ENCODE measurements around the gene ADAR.

Gene ADAR

DNA sequence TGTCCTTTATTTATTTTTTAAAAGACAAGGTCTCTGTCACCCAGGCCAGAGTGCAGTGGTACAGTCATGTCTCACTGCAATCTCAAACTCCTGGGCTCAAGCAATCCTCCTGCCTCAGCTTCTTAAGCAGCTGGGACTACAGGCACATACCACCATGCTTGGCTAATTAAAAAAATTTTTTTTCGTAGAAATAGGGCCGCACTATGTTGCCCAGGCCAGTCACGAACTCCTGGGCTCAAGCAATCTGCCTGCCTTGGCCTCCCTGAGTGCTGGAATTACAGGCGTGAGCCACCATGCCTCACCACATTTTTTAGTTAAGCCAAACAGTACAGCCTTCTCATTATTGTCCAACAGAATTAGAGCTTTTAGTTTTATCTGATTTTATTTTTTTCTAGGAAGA is 7.4 kb upstream of the ADAR start:
- no peak for DNase-seq (ENCODE audit: low read depth)

DNA sequence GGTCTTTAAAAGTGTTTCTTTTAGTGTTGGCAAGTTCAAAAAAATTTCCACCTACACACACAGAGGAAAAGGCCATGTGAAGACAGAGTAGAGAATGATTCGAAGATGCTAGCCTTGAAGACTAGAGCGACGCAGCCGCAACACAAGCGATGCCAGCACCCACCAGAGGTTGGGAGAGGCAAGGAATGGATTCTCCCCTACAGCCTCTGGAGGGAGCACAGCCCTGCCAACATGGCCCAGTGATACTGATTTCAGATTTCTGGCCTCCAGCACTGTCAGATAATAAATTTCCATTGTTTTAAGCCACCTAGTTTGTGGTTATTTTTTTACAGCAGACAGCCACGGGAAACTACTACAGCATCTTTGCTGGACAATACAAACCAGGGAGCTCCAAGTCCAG is 6.9 kb upstream of the ADAR start:
- no peak for DNase-seq (ENCODE audit: low read depth)

DNA sequence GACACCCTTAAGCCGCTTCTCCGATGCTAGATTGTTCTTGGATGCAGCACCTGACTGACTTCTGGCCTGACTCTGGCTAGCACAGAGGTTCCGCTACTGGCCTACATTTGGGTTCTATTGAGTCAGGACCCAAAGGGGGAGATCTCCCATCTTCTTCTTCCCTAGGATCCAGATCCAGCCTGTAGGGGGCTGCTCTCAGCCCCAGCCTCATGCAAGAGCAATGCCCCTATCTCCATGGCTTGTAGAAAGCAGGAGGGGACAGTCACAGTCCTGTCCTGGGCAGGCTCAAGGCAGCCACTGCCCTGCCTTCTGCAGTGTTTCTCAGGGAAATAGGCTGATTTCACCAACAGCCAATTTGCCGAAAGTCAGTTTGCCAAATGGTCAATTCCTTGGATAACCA is 6.3 kb upstream of the ADAR start:
- no peak for DNase-seq (ENCODE audit: low read depth)

DNA sequence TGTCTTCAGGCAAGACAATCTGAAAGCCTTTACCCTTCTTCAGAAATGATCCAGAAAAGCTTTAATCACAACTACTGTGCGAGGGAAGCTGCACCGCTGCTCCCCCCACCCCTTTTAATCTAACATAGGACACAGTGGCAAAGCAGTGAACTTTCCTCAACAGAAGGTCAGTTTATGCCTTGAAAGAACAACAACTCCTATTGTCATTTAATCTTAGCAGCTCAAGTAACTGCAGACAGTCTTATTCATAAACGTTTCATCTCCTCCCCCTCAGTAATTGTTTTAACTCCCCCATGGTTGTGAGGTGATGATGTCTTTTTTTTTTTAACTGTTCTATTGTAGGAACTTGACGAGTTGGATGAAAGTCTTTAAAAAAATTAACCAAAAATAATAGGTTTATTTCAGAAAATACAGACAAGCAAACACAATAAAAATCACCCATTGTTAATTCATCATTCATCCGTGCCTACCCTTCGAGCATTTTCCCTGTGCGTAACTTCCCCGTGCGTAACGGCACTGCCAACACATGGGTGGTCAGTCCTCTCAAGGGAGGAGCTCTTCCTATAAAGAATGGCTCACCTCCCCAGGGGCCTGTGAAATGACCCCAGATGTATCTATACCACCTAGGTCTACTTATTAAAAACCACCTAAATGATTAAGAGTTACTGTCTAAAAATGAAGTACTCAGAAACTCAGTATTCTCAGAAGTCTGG is 3.3 kb upstream of the ADAR start:
- DNase-seq (ENCODE audit: low read depth) = no peak

DNA sequence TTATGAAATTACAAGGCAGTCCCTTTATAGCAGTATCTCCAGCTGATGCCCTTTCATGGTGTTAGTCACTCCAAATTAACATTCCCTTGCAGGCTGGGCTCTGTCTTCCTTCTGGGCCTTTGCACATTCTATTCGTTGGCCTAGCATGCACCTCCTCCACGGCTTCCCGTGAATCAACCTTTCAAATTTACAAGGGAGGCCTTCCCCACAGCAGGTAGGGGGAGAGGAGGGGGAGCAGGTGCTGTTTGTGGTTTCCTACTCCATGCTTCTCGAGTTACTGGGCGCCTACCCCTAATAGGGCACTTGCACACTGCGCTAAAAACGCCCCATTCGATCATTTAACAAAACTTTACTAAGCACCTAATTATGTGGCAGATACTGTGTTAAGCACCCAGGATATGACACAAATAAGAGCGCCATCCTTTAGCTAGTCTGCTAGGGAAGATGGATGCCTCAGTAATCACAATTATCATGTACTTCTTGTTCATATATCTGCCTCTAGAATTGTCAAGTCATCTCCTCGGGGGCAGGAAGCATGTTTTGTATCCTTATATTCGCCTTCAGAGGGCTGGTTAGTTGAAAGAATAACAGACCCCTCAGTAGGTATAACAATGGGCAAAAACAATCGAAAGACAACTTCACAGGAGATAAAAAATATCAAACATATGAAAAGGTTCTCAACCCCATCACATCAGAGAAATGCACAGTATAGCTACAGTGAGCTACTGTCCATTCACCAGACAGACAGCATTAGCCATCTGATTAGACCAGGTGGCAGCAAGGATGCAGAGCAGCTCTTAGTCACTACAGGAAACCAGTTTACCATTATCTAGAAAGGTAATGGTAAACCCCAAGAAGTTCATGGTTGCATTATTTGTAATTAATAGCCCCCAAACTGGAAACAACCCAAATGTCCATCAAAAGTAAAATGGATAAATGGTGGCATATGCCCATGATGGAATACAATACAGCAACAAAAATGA is 1.7 kb upstream of the ADAR start:
- no peak for DNase-seq (ENCODE audit: low read depth)

DNA sequence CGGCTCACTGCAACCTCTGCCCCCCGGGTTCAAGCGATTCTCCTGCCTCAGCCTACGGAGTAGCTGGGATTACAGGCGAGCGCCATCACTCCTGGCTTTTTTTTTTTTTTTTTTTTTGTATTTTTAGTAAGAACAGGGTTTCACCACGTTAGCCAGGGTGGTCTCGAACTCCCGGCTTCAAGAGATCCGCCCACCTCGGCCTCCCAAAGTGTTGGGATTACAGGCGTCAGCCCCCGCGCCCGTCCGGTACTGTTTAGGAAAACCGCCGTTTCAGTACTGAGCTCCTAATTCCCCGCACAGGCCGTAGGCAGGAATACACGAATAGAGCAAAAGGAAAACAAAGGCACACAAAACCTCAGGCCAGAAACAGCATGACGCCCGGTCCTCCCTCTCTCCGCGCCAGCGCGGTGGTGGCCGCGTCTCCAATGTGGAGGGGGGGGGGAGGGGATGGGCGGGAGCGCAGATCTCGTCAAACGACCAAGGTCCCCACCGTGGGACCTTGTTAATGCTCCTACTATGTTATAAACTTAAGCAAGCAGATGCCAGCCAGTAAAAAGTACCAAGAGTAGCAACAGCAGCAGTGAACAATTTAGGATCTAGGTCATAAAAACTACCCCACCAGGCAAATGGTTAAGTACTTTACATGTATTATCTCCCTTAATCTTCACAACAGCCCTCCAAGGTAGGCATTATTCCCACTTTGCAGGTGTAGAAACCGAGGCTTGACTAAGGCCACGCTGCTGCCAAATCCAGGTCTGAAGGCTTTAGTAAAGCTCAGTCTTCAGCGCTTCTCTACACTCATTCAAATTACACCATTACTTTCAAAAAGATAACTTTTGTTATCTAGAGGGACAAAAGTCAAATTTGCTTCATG is 648 bp upstream of the ADAR start:
- DNase-seq (ENCODE audit: low read depth) = peak; percentile 27

DNA sequence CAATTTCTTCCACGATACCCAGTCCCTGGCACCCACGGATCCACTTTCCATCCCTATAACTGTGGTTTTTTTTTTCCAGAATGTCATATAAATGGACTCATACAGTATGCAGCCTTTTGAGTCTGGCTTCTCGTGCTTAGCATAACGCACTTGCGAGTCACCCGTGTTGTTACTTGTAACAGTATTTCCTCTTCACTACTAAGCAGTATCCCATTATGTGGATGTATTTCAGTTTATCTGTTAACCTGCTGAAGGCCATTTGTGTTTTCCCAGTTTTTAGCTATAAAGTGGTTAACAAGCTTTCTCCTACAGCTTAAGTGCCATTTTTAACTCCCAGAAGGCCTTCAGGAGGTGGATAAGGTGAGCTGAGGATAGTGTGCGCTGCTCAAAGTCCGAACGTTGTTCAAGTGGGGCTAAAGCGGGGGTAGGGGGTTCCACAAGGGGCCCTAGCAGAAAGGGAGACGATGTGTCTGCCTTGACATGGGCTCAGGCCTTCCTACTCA is 829 bp downstream of the ADAR start:
- DNase-seq (ENCODE audit: low read depth) = no peak

DNA sequence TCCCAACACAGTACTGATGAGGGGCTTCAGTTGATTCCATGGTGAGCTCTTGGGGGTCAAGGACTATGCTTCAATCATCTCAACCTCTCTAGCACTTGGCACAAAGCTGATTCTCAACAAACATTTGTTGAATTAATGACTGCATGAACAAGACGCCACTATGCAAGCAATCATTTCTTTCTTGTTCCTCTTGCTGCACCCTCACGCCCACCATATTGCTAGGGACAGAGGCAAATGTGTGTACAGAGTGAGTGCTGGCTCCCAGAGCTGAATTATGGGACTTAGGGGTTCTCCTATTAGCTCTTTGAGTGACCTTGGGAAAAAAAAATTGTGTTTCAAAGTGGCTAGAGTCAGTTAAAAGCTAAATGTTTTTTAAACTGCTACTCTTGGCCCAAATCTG is 2.5 kb downstream of the ADAR start:
- DNase-seq (ENCODE audit: low read depth) = no peak

DNA sequence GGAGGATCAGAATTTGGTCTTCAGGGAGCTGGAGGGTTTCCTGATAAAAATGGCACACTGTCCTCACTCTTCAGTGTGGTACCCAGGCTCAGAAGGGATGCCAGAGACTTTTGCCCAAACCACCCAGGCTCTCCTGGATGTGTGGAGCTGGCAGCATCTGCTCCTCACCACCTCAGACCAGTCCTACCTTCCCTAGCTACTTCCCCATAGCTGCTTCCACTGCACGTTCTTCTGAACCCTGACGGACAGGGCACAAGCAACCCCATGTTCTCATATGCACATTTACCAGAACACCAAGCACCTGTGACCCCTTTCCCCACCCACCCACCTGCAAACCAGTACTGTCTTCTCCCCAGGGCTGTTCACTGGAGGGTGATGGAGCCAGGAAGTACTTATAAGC is 4.7 kb downstream of the ADAR start:
- no peak for DNase-seq (ENCODE audit: low read depth)

DNA sequence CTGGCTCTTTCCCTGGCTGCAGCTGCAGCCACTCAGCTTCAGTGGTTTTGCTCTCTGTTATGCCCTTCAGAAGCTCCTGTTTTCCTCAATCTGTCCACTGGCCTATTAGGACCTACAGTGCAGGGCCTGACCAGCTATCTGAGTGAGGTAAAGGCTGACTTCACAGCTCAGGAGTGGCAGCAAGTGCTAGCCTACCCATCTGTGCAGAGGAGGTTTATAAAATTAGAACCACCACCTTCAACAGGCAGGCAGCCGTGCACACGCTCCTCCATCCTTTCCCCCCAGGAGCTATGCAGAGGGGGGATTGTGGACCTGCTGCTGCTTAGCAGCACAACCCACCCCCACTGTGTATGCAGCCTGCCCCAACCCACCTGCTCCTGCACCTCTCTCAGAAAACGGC is 8.3 kb downstream of the ADAR start:
- DNase-seq (ENCODE audit: low read depth) = no peak

DNA sequence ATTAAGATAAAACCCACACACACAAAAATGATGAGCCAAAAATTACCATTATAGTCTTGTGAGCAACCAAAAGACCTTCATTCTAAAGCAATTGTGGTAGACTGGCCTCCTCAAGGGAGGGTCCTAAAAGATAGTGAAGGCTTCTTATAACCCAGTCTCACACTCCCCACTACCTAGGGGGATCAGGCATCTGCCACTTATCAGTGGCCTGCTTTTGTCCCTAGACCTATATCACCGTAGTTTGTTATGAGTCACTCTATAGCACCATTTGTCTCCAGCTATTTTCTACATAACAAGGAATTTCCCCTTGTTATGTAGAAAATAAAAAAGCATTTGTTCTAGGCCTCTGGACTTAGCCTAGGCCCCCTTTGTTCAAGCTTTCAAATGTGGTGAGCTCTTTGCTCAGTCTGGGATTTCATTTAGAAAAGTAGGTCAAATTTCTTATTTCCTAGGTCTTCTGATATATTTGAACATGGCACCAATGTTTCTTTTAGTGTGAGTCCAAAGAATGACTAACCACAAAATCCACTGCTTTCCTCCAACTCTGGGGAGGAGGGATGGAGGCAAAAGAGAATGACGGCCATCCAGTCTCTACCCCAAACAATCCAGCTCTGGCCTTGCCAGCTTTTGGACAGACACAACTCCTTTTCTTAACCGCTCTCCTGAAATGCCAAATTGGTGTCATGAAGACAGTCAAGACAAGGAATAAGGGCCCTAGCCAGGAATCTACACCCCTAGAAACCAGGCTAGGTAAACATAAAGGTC is 8.9 kb downstream of the ADAR start:
- no peak for DNase-seq (ENCODE audit: low read depth)

DNA sequence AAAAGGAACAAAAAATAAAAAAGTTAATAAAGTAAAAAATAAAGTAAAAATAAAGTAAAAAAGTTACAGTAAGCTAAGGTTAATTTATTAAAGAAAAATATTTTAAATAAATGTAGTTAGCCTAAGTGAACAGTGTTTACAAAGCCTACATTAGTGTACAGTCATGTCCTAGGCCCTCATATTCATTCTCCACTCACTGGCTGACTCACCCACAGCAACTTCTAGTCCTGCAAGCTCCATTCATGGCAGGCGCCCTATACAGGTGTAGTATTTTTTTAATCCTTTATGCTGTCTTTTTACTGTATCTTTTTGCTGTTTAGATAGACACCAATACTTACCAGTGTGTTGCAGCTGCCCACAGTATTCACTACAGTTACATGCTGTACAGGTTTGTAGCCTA is 12.4 kb downstream of the ADAR start:
- DNase-seq (ENCODE audit: low read depth) = no peak

DNA sequence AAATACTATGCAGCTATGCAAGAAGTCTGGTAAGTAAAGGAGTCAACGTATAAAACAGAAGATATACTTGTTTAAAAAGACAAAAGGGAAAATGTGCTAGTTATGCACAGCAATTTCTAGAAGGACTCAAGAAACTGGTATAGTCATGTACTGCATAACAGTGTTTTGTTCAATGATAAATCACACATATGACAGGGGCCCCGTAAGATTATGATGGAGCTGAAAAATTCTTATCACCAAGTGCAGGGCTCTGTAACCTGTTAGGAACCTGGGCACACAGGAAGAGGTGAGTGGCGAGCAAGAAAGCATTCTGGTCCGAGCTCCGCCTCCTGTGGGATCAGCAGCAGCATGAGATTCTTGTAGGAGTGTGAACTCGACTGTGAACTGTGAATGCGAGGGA is 13.2 kb downstream of the ADAR start:
- DNase-seq (ENCODE audit: low read depth) = no peak

DNA sequence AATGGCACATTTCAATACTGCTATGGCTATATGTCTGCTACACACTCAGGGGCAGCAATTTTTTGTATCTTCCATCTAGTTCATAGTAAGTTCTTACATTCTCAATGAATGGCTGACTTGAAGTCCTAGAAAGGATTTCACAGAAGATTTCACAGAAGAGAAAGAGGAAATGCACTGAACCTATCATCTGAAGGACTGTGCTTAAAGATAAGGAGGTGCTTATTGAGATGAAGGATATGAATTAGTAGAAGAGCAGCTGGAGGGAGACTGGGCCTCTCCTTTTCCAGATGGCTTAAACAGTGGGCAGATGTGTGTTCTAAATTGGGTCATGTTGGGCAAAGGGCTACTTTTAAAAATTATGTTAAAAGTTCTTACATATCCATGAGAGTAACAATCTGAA is 14.6 kb downstream of the ADAR start:
- DNase-seq (ENCODE audit: low read depth) = no peak

DNA sequence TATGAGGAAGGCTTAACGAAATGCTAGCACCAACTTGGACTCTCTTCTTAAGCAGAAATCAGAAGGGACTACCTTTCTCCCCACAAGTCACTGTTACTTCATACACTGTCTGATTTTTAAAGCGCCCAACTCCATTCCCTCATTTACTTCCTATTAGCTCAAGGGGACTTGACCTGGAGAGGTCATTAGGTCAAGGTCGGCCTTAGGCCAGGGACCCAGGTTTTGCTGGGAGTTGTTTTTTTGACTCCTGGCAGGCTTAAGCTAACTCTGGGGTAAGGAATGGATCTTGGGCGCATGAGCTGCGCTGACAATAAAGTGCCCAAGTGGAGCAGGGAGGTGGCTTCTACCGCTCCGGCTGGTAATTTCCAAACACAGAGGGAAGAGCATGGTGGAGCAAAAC is 16.8 kb downstream of the ADAR start:
- no peak for DNase-seq (ENCODE audit: low read depth)

DNA sequence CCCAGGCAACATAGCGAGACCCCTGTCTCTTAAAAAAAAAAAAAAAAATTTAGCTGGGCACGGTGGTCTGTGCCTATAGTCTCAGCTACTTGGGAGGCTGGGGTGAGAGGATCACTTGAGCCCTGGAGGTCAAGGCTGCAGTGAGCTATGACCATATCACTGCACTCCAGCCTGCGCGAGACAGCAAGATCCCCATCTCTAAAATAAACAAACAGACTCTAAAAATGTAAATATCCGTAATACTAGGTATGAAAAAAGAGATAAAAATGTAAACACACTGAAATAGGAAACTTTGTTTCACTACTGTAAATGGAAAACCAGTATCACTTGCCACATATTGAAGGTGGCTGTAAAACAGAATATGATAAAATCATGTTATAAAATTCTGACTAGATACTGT is 17.2 kb downstream of the ADAR start:
- DNase-seq (ENCODE audit: low read depth) = no peak

DNA sequence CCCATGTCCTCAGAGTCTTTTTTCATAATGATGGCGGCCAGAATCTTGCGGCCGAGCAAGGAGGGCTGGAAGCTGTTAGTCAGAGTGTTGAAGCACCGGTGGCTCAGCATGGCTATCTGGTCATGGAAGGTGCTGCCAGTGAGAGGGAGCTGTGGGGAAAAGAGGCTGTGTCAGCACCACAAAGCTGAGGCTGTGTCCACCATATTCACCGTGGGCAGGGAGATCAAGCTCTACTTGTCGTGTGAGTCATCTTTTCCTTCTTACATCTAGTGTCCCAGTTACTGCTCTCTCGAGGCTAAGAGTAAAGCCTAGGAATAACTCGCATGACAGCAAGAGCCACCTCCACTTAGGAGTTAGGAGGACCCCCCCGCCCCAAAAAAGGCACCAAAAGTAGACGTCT is 18.2 kb downstream of the ADAR start:
- no peak for DNase-seq (ENCODE audit: low read depth)

DNA sequence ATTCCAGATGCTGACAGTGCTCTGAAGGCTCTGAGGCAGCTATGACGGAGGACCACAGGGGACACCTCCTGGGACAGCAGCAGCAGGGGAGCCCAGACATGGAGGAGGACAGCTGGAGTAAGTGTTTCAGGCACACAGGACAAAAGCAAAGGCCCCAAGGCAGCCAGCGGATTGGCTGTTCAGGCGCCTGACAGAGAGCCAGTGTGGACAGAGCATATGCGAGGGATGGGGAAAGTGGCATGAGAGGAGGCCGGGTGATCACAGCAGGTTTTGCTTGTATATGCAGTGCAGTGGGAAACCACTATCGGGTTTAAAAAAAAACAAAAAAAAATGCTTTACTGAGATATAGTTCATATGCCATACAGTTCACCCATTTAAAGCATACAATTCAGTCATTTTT is 21.3 kb downstream of the ADAR start:
- no peak for DNase-seq (ENCODE audit: low read depth)

DNA sequence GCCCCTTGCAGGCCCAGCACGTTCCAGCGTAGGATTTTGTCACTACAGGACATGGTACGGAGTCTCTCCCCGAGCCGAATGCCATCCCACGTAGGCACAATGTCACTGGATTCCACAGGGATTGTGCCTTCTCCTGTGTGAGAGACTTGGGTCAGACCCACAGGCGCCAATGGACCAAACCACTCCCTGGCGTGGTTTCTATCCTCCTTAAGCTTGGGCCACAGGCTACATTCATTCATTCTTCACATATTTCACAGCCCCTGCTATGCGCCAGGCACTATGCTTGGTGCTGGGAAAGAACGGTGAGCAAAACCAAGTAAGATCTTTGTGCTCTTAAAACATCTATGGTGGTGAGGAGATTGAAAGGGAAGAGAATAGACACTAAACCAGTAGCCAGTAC is 21.8 kb downstream of the ADAR start:
- no peak for DNase-seq (ENCODE audit: low read depth)

DNA sequence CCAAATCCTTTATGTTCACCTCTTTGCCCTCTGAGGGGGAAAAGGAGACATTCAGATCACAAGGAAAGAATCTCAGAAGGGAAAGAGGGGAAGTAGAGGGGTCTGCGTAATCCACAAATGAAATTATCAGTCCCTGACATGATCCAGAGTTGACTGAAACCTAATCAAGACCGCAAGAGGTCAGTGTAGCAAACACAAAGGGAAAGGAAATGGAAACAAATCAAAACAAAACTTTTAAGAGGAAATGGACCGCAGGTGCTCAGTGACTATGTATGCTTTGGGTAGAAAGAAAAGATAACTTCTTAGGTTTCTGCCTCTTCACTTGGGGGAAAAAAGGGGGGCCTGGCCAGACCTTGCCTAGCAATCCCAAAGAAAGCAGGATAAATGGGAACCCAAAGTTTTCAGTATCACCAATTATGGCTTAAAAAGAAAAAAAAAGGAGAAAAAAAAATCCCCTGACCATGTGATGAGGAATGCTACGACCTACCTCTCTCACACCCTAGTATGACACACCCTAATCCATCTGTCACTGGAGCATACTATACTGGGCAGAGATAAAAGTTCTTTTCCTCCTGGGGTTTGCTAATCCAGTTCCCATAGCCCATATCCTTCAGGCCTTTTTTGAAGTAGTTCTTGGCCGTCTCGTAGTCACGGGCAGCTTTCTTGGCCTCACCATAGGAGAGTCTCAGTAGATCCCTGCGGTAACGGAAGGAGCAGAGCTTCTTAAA is 23.6 kb downstream of the ADAR start:
- DNase-seq (ENCODE audit: low read depth) = no peak

DNA sequence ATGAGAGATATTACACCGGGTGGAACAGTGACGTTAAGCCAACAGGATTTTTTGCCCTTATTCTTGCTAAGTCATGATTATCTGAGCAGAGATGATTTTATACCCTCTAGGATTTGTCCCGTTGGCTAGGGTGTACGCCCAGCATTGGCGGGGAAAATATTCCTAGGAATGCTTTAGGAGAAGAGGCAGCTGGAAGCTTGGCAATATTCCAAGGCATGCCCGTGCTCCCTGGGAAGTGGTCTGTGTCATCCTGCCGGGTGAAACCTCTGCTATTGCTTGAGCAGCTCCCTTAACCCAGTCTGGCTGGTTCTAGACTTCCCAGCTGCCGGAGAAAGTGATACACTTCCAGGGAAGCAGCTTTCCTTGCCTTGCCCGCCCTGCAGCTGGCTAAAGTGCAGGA is 24.2 kb downstream of the ADAR start:
- no peak for DNase-seq (ENCODE audit: low read depth)
